Naive thymus-derived CD4-positive, alpha-beta T cell (primary cell): ENCODE results near the gene SURF4. TPM values are rescaled to one million over a fixed set of nuclear protein-coding genes. Genes with fewer than 3 reads are reported as not detected.
A peak's percentile ranks its signal among the peaks of the same experiment; 100 is the strongest.

Source experiments
- ATAC-seq: fragments of 150-1000 bp; cut with Tn5 transposase; 2 replicates; pipeline ENCODE4 v1.10.0; 2021; ENCODE audit warnings: mild to moderate bottlenecking, moderate library complexity
- CTCF ChIA-PET: fragments of 350-600 bp; sonication (Branson Sonifier 250); formaldehyde crosslinking; loops from one replicate; lab custom pipeline; 2021; ENCODE audit warnings: antibody characterized with exemption; lab: Charles Lee
- POLR2A ChIA-PET: fragments of 350-600 bp; sonication (Branson Sonifier 250); formaldehyde crosslinking; loops from one replicate; lab custom pipeline; 2021; ENCODE audit warnings: antibody characterized with exemption, inconsistent platforms; lab: Charles Lee
- DNase-seq, 9 donors: peaks; one replicate each; pipeline versions ENCODE4 v3.0.0 to v3.0.0-alpha.2; 2020 to 2022; ENCODE audit warnings: mixed read lengths in 1 of 9
- H3K27ac ChIP-seq: one replicate; pipeline ENCODE4 v1.7.0; 2013; ENCODE audit warnings: mild to moderate bottlenecking, low read depth, low read length, moderate library complexity
- H3K27me3 ChIP-seq, 2 donors: one replicate each; pipeline ENCODE4 v1.7.0; 2013; ENCODE audit warnings: low read length in 2 of 2, mild to moderate bottlenecking in 2 of 2, moderate library complexity in 2 of 2; ENCODE audit not compliant: control insufficient read depth in 2 of 2, insufficient read depth in 2 of 2
- H3K36me3 ChIP-seq, 3 experiments: 1 replicate in 2 of 3; 2 replicates in 1 of 3; pipeline ENCODE4 v1.7.0; 2013; ENCODE audit warnings: low read length in 3 of 3, mild to moderate bottlenecking in 3 of 3, moderate library complexity in 1 of 3; ENCODE audit not compliant: insufficient read depth in 3 of 3, control insufficient read depth in 2 of 3
- H3K4me1 ChIP-seq, 2 donors: one replicate each; pipeline ENCODE4 v1.7.0; 2013; ENCODE audit warnings: low read length in 2 of 2, mild to moderate bottlenecking in 2 of 2, moderate library complexity in 1 of 2; ENCODE audit not compliant: control insufficient read depth in 2 of 2, insufficient read depth in 2 of 2
- H3K4me3 ChIP-seq: 2 replicates; pipeline ENCODE4 v1.7.0; 2013; ENCODE audit warnings: mild to moderate bottlenecking, low read length
- H3K9me3 ChIP-seq, 3 experiments: 1 replicate in 2 of 3; 2 replicates in 1 of 3; pipeline ENCODE4 v1.7.0; 2013; ENCODE audit warnings: low read length in 3 of 3; ENCODE audit not compliant: control insufficient read depth in 2 of 3
- H3K27ac Mint-ChIP-seq, 9 donors: one replicate each; pipeline ENCODE4 v1.8.0; 2020 to 2022; ENCODE audit warnings: mixed read lengths in 9 of 9, mild to moderate bottlenecking in 8 of 9, moderate library complexity in 5 of 9, inconsistent platforms in 2 of 9
- H3K27me3 Mint-ChIP-seq, 5 donors: one replicate each; pipeline ENCODE4 v1.8.0; 2021 to 2022; ENCODE audit warnings: mixed read lengths in 5 of 5, mild to moderate bottlenecking in 1 of 5
- H3K36me3 Mint-ChIP-seq, 5 donors: one replicate each; pipeline ENCODE4 v1.8.0; 2020 to 2022; ENCODE audit warnings: mixed read lengths in 5 of 5, mild to moderate bottlenecking in 3 of 5, inconsistent platforms in 1 of 5
- H3K4me1 Mint-ChIP-seq, 7 donors: one replicate each; pipeline ENCODE4 v1.8.0; 2020 to 2022; ENCODE audit warnings: mixed read lengths in 7 of 7, mild to moderate bottlenecking in 3 of 7, inconsistent platforms in 1 of 7
- H3K4me3 Mint-ChIP-seq, 10 donors: one replicate each; pipeline ENCODE4 v1.8.0; 2020 to 2022; ENCODE audit warnings: mild to moderate bottlenecking in 10 of 10, mixed read lengths in 10 of 10, moderate library complexity in 6 of 10, inconsistent platforms in 2 of 10
- H3K9me3 Mint-ChIP-seq, 11 donors: one replicate each; pipeline ENCODE4 v1.8.0; 2020 to 2022; ENCODE audit warnings: mixed read lengths in 11 of 11, mild to moderate bottlenecking in 4 of 11, inconsistent platforms in 1 of 11, moderate library complexity in 1 of 11
- intact Hi-C, 2 donors: fragments of 100-400 bp; cut with micrococcal nuclease; formaldehyde crosslinking; loops; one replicate each; pipeline ENCODE4 v1.15.1; 2023
- polyA plus RNA-seq, 2 donors: library from polyadenylated mRNA; unstranded; fragments of 300-500 nt; fragmentation: Illumina TruSeq; gene quantifications; one replicate each; pipeline ENCODE4 v1.2.3, GENCODE V29; 2021
- total RNA-seq, 6 experiments: library from RNA in 5 of 6; stranded (reverse) in 5 of 6; gene quantifications; 1 replicate in 5 of 6; 2 replicates in 1 of 6; pipeline ENCODE4 v1.2.3 and lab custom pipeline; 2021 to 2026

SURF4 gene
- total and polyA plus RNA-seq, 7 experiments from 2014 or later, result 72.5 to 196 (median 78.9) TPM

DNA sequence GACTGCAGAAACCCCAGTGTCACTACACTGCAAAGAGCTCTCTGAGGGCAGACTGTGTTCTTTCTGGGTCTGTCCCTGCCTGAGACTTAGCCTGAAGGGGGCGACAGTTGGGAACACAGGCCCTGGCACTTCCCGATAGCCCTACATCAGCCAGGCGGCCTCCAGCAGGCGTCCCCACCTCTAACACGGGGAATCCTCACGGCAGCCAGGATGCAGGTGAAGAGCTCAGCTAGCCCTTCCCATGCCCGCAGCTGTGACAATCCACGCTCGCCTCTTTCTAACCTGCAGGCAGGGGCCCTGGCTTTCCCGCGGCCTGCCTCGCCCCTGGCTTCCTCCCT lies 33.8 kb downstream of the SURF4 start:
- Histone ChIP-seq H3K4me1 (peaks cover 11 to 21% of the 10 kb centered on the region in 2 donors), H3K4me3 (no peak overlapping the region), H3K9me3 (no peaks in the 10 kb centered on the region), H3K27me3 (no peaks in the 10 kb centered on the region), H3K36me3 (peaks cover 0 to 66% (median 4%) of the 10 kb centered on the region in 3 experiments), H3K27ac (no peak overlapping the region)
- POLR2A ChIA-PET, result interaction anchor here (2.2 to 2.3 kb wide), 2 partner anchors 14 kb away, joined by 10 to 15 read pairs; partner anchors contain the start of genes SURF1 and SURF2
- intact Hi-C loops, result loop anchor here in 1 of 2 donors (10.0 kb wide), 1 partner anchor 823 kb away; the partner anchor contains the start of gene RNU6ATAC
- Mint-ChIP-seq H3K36me3 (peaks cover 0 to 24% (median 17%) of the 10 kb centered on the region in 5 donors), H3K27ac (no peak overlapping the region), H3K4me1 (peaks cover 31 to 44% (median 36%) of the 10 kb centered on the region in 7 donors), H3K27me3 (no peaks in the 10 kb centered on the region), H3K4me3 (no peak overlapping the region), H3K9me3 (no peaks in the 10 kb centered on the region)
- ATAC-seq (no peak), DNase-seq (no peak)
- CTCF ChIA-PET, result no interaction called here

DNA sequence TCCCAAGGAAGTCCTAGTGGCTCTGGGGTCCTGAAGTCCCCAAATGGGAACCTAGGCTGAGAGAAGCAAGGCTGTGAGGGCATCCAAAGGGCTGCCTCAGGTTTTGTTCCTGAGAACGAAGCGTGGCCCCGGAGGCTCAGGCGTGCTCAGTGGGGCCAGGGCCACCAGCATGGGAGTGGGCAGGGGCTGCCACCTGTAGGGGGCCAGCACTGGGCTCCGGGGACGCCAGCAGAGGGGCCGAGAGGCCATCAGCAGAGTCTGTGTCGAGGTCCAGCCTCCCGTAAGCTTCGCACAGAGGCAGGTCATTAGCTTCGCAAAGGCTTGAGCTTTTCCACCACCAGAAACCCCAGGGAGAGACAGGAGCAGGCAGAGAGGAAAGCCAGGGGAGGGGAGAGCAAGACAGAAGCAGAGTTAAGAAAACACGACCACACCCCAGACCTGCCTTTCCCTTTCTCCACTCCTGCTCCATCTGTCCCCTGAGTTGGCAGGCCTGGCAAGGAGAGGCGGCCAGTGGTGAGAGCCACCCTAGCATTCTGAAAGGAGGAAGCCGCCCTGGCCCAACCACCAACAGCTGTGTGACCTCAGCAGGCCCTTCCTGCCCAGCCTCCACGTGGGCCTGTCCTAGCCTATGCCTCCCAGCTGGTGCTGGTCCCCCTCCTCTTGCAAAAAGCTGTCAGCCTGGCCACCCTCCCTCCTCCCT lies 34.3 kb downstream of the SURF4 start:
- Mint-ChIP-seq H3K4me3 (peak overlapping the region in 1 of 10 donors; percentile 16), H3K36me3 (peaks cover 0 to 24% (median 15%) of the 10 kb centered on the region in 5 donors), H3K27ac (peak overlapping the region in 2 of 9 donors; percentile 42 to 54), H3K27me3 (no peaks in the 10 kb centered on the region), H3K4me1 (peaks cover 26 to 44% (median 31%) of the 10 kb centered on the region in 7 donors), H3K9me3 (no peaks in the 10 kb centered on the region)
- no peak for DNase-seq
- ChIA-PET CTCF (no interaction called here), POLR2A (interaction anchor here (2.3 kb wide), 1 partner anchor 15 kb away, joined by 10 read pairs; the partner anchor contains the start of genes SURF1 and SURF2)
- Histone ChIP-seq H3K27ac (peak overlapping the region; percentile 27), H3K4me3 (no peak overlapping the region), H3K9me3 (no peaks in the 10 kb centered on the region), H3K36me3 (peaks cover 0 to 66% (median 4%) of the 10 kb centered on the region in 3 experiments), H3K27me3 (no peaks in the 10 kb centered on the region), H3K4me1 (peaks cover 7 to 19% of the 10 kb centered on the region in 2 donors)
- intact Hi-C loops, result loop anchor here in 1 of 2 donors (10.0 kb wide), 1 partner anchor 823 kb away; the partner anchor contains the start of gene RNU6ATAC
- peak; percentile 87 for ATAC-seq

DNA sequence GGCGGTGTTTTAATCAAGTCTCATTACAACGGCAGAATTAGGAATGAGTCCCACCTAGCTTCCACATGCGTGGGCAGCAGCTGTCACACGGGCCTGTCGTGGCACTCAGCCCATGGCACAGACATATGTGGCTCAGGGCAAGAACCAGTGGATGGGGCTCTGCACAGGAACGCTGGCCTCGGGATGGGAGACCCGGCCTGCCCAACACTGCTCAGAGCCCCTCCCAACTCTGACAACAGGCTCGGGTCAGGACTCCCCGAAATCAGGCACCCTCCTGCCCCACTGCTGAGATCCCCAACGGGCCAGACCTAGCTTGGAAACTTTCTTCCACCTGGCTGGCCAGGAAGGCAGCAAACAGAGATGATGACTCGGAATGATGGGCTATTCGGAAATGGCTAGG lies 34.9 kb downstream of the SURF4 start:
- ATAC-seq, result no peak

DNA sequence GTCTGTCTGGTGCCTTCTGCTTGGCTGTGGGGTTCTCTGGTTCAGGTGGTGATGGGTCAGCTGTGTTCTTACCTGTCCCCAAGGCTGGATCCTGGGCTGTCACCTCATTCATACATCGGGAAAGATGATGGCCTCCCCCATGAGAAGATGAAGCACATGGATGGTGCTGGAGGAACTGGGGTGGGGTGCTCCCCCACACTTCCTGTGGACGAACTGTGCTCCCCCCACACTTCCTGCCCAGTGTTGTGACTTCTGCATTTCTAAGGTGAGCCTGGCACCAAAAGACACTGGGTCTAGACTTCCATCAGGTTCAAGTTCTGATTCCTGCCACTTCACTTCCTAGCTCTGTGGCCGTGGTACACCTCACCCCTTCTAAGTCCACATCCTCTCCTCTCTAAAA lies 35.6 kb downstream of the SURF4 start:
- Histone ChIP-seq H3K4me1 (peaks cover 6 to 21% of the 10 kb centered on the region in 2 donors), H3K4me3 (no peak overlapping the region), H3K27ac (peak overlapping the region; percentile 27), H3K9me3 (no peaks in the 10 kb centered on the region), H3K27me3 (no peaks in the 10 kb centered on the region), H3K36me3 (peaks cover 0 to 59% (median 4%) of the 10 kb centered on the region in 3 experiments)
- Mint-ChIP-seq H3K27me3 (no peaks in the 10 kb centered on the region), H3K4me1 (peaks cover 22 to 48% (median 35%) of the 10 kb centered on the region in 7 donors), H3K4me3 (peak overlapping the region in 4 of 10 donors; percentile 8 to 36 (median 19)), H3K36me3 (peaks cover 0 to 23% (median 19%) of the 10 kb centered on the region in 5 donors), H3K9me3 (no peaks in the 10 kb centered on the region), H3K27ac (peak overlapping the region; percentile 6 to 85 (median 67))
- no peak for DNase-seq
- ChIA-PET POLR2A (interaction anchor here (1.1 to 2.3 kb wide), 8 partner anchors 8 to 37 kb away, joined by 3 to 10 read pairs (median 4); partner anchors contain the start of genes MED22, RPL7A, SURF1 and SURF2), CTCF (no interaction called here)
- intact Hi-C loops, result loop anchor here in 1 of 2 donors (10.0 kb wide), 1 partner anchor 825 kb away; the partner anchor contains the start of gene RNU6ATAC
- no peak for ATAC-seq

More for the DNA sequence above, 34.9 kb downstream of the SURF4 start:
- peaks cover 0 to 66% (median 4%) of the 10 kb centered on the region in 3 experiments for H3K36me3 ChIP-seq
- H3K27me3 Mint-ChIP-seq, result no peaks in the 10 kb centered on the region
- CTCF ChIA-PET, result no interaction called here
- no peaks in the 10 kb centered on the region for H3K9me3 Mint-ChIP-seq
- H3K4me1 Mint-ChIP-seq, result peaks cover 22 to 44% (median 31%) of the 10 kb centered on the region in 7 donors
- no peak for DNase-seq
- H3K4me1 ChIP-seq, result peaks cover 4 to 17% of the 10 kb centered on the region in 2 donors
- H3K27me3 ChIP-seq, result no peaks in the 10 kb centered on the region
- peak overlapping the region; percentile 27 for H3K27ac ChIP-seq
- intact Hi-C loops, result loop anchor here in 1 of 2 donors (10.0 kb wide), 1 partner anchor 824 kb away; the partner anchor contains the start of gene RNU6ATAC
- no peak overlapping the region for H3K4me3 ChIP-seq
- POLR2A ChIA-PET, result interaction anchor here (1.1 to 2.3 kb wide), 5 partner anchors 11 to 36 kb away, joined by 3 to 10 read pairs (median 4); partner anchors contain the start of genes SURF1 and SURF2
- H3K27ac Mint-ChIP-seq, result peak overlapping the region in 7 of 9 donors; percentile 54 to 80 (median 75)
- H3K36me3 Mint-ChIP-seq, result peaks cover 0 to 24% (median 15%) of the 10 kb centered on the region in 5 donors
- peak overlapping the region in 2 of 10 donors; percentile 8 to 36 for H3K4me3 Mint-ChIP-seq
- H3K9me3 ChIP-seq, result no peaks in the 10 kb centered on the region

DNA sequence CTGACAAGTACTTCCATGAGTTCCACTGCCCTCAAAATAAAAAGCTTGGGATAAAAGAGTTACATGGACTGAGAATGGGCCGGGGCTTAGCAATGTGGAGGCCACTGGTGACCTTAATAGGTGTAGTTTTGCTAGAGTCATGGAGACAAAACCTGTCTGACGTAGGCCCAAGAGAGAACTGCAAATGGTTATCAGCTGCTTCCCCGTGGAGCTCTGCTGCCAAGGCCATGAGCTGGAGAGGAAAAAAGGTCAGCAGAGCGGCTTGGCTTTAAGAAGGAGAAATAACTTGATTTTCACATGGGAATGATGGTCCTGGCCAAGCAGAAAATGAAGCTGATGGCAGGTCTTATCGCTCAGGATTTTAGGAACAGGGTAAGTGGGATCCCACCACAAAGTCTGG lies 36.2 kb downstream of the SURF4 start:
- Mint-ChIP-seq H3K4me1 (peaks cover 22 to 54% (median 40%) of the 10 kb centered on the region in 7 donors), H3K36me3 (peaks cover 0 to 22% (median 19%) of the 10 kb centered on the region in 5 donors), H3K27ac (peak overlapping the region in 8 of 9 donors; percentile 31 to 87 (median 57)), H3K4me3 (peak overlapping the region in 1 of 10 donors; percentile 9), H3K27me3 (no peaks in the 10 kb centered on the region), H3K9me3 (no peaks in the 10 kb centered on the region)
- H3K4me3 ChIP-seq, result no peak overlapping the region
- peaks cover 12 to 28% of the 10 kb centered on the region in 2 donors for H3K4me1 ChIP-seq
- peak overlapping the region; percentile 27 for H3K27ac ChIP-seq
- ATAC-seq (no peak), DNase-seq (no peak)
- ChIA-PET CTCF (no interaction called here), POLR2A (interaction anchor here (1.1 to 2.3 kb wide), 8 partner anchors 9 to 37 kb away, joined by 3 to 10 read pairs (median 4); partner anchors contain the start of genes MED22, RPL7A, SURF1 and SURF2)
- intact Hi-C loops, result loop anchor here (5.0 to 10.0 kb wide), 4 partner anchors 138 to 825 kb away; partner anchors contain the start of genes GTF3C5 (in 1 of the 2), RNU6ATAC (in 1 of the 2) and SLC2A6 (in 1 of the 2)
- no peaks in the 10 kb centered on the region for H3K27me3 ChIP-seq
- H3K36me3 ChIP-seq, result peaks cover 0 to 53% (median 4%) of the 10 kb centered on the region in 3 experiments
- H3K9me3 ChIP-seq, result no peaks in the 10 kb centered on the region
